Measurements from ENCODE around the gene VEPH1. TPM values are rescaled to one million over a fixed set of nuclear protein-coding genes. Genes with fewer than 3 reads are reported as not detected.

Gene VEPH1
- polyA plus RNA-seq, 1 of the 3 experiments (the other 2 are of a cell fraction): 6.0 TPM

- WGBS (ENCODE audit: low lambda C conversion rate): 79% methylated on average over 2 of the region's 2 CpGs
- Histone ChIP-seq H3K27me3 (ENCODE audit: insufficient read depth) (no peaks in the 10 kb centered on the region), H4K20me1 (ENCODE audit: insufficient read depth) (no peaks in the 10 kb centered on the region), H3K9me2 (no peaks in the 10 kb centered on the region), H2AFZ (ENCODE audit: low read depth) (no peak overlapping the region), H3K36me3 (replicated peaks in 1 of 2; ENCODE audit: control insufficient read depth in 1 of 2, insufficient read depth in 2 of 2, low read length in 1 of 2) (no peaks in the 10 kb centered on the region), H3F3A (replicated peaks; ENCODE audit: insufficient read depth) (peaks cover 28% of the 10 kb centered on the region), H3K79me2 (ENCODE audit: insufficient read depth) (no peaks in the 10 kb centered on the region), H3K4me1 (ENCODE audit: control insufficient read depth in 1 of 2, insufficient read depth in 2 of 2, low read depth in 1 of 2, low read length in 1 of 2) (peaks cover 2 to 30% of the 10 kb centered on the region in 2 experiments), H3K4me3 (ENCODE audit: low read depth in 2 of 2, low read length in 1 of 2) (no peak overlapping the region), H3K27ac (ENCODE audit: low read depth in 2 of 2, low read length in 1 of 2) (no peak overlapping the region), H3K9ac (no peak overlapping the region), H3K4me2 (no peak overlapping the region), H3K9me3 (no peaks in the 10 kb centered on the region)
- DNase-seq: no peak
- TF ChIP-seq MEF2A (IDR thresholded peaks at IDR 0.05; ENCODE audit: borderline replicate concordance, low read depth): no peak
- TF ChIP-seq TCF12 (IDR thresholded peaks at IDR 0.05): no peak
- no peak for TF ChIP-seq GATA2 (CRISPR knock-in tag; IDR thresholded peaks at IDR 0.05)
- TF ChIP-seq, protein P1, sequence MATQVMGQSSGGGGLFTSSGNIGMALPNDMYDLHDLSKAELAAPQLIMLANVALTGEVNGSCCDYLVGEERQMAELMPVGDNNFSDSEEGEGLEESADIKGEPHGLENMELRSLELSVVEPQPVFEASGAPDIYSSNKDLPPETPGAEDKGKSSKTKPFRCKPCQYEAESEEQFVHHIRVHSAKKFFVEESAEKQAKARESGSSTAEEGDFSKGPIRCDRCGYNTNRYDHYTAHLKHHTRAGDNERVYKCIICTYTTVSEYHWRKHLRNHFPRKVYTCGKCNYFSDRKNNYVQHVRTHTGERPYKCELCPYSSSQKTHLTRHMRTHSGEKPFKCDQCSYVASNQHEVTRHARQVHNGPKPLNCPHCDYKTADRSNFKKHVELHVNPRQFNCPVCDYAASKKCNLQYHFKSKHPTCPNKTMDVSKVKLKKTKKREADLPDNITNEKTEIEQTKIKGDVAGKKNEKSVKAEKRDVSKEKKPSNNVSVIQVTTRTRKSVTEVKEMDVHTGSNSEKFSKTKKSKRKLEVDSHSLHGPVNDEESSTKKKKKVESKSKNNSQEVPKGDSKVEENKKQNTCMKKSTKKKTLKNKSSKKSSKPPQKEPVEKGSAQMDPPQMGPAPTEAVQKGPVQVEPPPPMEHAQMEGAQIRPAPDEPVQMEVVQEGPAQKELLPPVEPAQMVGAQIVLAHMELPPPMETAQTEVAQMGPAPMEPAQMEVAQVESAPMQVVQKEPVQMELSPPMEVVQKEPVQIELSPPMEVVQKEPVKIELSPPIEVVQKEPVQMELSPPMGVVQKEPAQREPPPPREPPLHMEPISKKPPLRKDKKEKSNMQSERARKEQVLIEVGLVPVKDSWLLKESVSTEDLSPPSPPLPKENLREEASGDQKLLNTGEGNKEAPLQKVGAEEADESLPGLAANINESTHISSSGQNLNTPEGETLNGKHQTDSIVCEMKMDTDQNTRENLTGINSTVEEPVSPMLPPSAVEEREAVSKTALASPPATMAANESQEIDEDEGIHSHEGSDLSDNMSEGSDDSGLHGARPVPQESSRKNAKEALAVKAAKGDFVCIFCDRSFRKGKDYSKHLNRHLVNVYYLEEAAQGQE (IDR thresholded peaks at IDR 0.05; ENCODE audit: low read depth, low read length): no peak
- no peak for TF ChIP-seq CHD2 (IDR thresholded peaks at IDR 0.05; ENCODE audit: low read length, partially characterized antibody)
- TF ChIP-seq POLR2AphosphoS5 (IDR thresholded peaks at IDR 0.05; ENCODE audit: low read depth, low read length): no peak
- no peak for TF ChIP-seq IRF3 (IDR thresholded peaks at IDR 0.05; ENCODE audit: low read depth, low read length)
- TF ChIP-seq TEAD4 (IDR thresholded peaks at IDR 0.05; ENCODE audit: borderline replicate concordance, insufficient read depth): no peak
- no peak for TF ChIP-seq JUND (IDR thresholded peaks at IDR 0.05)
- TF ChIP-seq USF2 (IDR thresholded peaks at IDR 0.05; ENCODE audit: borderline replicate concordance, low read depth, low read length): no peak
- no peak for TF ChIP-seq YY1 (IDR thresholded peaks at IDR 0.05; ENCODE audit: low read depth)
- TF ChIP-seq ELF1 (IDR thresholded peaks at IDR 0.05): no peak
- no peak for TF ChIP-seq SIN3A (IDR thresholded peaks at IDR 0.05; ENCODE audit: borderline replicate concordance, low read depth, low read length)
- no peak for TF ChIP-seq MAX (IDR thresholded peaks at IDR 0.05; ENCODE audit: low read depth)
- TF ChIP-seq, protein P2, sequence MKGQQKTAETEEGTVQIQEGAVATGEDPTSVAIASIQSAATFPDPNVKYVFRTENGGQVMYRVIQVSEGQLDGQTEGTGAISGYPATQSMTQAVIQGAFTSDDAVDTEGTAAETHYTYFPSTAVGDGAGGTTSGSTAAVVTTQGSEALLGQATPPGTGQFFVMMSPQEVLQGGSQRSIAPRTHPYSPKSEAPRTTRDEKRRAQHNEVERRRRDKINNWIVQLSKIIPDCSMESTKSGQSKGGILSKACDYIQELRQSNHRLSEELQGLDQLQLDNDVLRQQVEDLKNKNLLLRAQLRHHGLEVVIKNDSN (IDR thresholded peaks at IDR 0.05; ENCODE audit: borderline replicate concordance, low read depth): no peak
- no peak for TF ChIP-seq MXI1 (IDR thresholded peaks at IDR 0.05; ENCODE audit: low read depth, low read length)
- TF ChIP-seq GABPA (IDR thresholded peaks at IDR 0.05; ENCODE audit: low read depth): no peak
- TF ChIP-seq RXRA (IDR thresholded peaks at IDR 0.05; ENCODE audit: borderline replicate concordance, low read depth): no peak
- ChIA-PET POLR2A (no interaction called here), CTCF (interaction anchor here (0.7 to 1.1 kb wide), 2 partner anchors 31 to 105 kb away, joined by 3 read pairs; no protein-coding TSS in a partner anchor)
Observed at GRCh38 chr3:157355276-157355675, 147.9 kb downstream of the VEPH1 start.

Data from SK-N-SH (cell line).